ENCODE data around the gene RPAP3. TPM values are rescaled to one million over a fixed set of nuclear protein-coding genes. Genes with fewer than 3 reads are reported as not detected.

The RPAP3 gene
- total RNA-seq, 1 experiment from 2014 or later = 44.3 TPM

GRCh38 chr12:47735649-47736048 is 29.8 kb upstream of the RPAP3 start (continued):
- TF ChIP-seq ZNF532 (CRISPR knock-in tag; IDR thresholded peaks at IDR 0.05; ENCODE audit: borderline replicate concordance) (no peak), TCF7 (CRISPR knock-in tag; IDR thresholded peaks at IDR 0.05; ENCODE audit: low read depth) (no peak), ZMAT4 (CRISPR knock-in tag; IDR thresholded peaks at IDR 0.05) (no peak), RORB (CRISPR knock-in tag; IDR thresholded peaks at IDR 0.05) (no peak)

GRCh38 chr12:47734725-47735480 is 29.1 kb upstream of the RPAP3 start:
- Mint-ChIP-seq H3K9me3 (no peaks in the 10 kb centered on the region), H3K4me3 (no peak overlapping the region), H3K4me1 (peaks cover 26% of the 10 kb centered on the region), H3K27me3 (ENCODE audit: low read depth) (peaks cover 7% of the 10 kb centered on the region; the same call in 1 of the 2 replicates), H3K36me3 (no peaks in the 10 kb centered on the region), H3K27ac (no peak overlapping the region; the same call in none of the 2 replicates)
- ChIA-PET POLR2A (interaction anchor here (0.7 to 1.1 kb wide), 2 partner anchors 10 to 46 kb away, joined by 3 to 4 read pairs; partner anchors contain the start of gene ENDOU), CTCF (interaction anchor here (1.1 to 15.4 kb wide), 5 partner anchors 9 to 104 kb away, joined by 3 to 735 read pairs (median 36); partner anchors contain the start of gene SLC48A1)
- ATAC-seq (peak; percentile 86), DNase-seq (ENCODE audit: low spot score) (peak; percentile 34)
- TF ChIP-seq ZBTB21 (CRISPR knock-in tag; IDR thresholded peaks at IDR 0.05; ENCODE audit: borderline replicate concordance) (no peak), HMGA2 (CRISPR knock-in tag; IDR thresholded peaks at IDR 0.05) (no peak), MLX (CRISPR knock-in tag; IDR thresholded peaks at IDR 0.05) (no peak), USF1 (CRISPR knock-in tag; IDR thresholded peaks at IDR 0.05) (no peak), FOXK1 (CRISPR knock-in tag; IDR thresholded peaks at IDR 0.05) (no peak), OVOL2 (CRISPR knock-in tag; IDR thresholded peaks at IDR 0.05; ENCODE audit: borderline replicate concordance) (no peak), FOXP4 (CRISPR knock-in tag; IDR thresholded peaks at IDR 0.05) (no peak), ESRRA (CRISPR knock-in tag; IDR thresholded peaks at IDR 0.05; ENCODE audit: borderline replicate concordance) (no peak), RELA (CRISPR knock-in tag; IDR thresholded peaks at IDR 0.05; ENCODE audit: borderline replicate concordance) (no peak), ETV6 (CRISPR knock-in tag; IDR thresholded peaks at IDR 0.05) (no peak), ZNF416 (CRISPR knock-in tag; IDR thresholded peaks at IDR 0.05) (no peak), NR1H2 (CRISPR knock-in tag; IDR thresholded peaks at IDR 0.05) (no peak), E2F4 (CRISPR knock-in tag; IDR thresholded peaks at IDR 0.05; ENCODE audit: borderline replicate concordance, low read depth) (no peak), SMAD4 (CRISPR knock-in tag; IDR thresholded peaks at IDR 0.05) (no peak), ATF6 (CRISPR knock-in tag; IDR thresholded peaks at IDR 0.05) (no peak), ZNF671 (CRISPR knock-in tag; IDR thresholded peaks at IDR 0.05) (no peak)
